Muscle layer of duodenum (tissue), 2 donors: ENCODE results near the gene ACAD10.
"Not testable (repeated sequence)": the region's sequence is repeated elsewhere in the genome, so short reads cannot be mapped to it uniquely, and the experiment has no call there.

Source experiments
- H3K27ac ChIP-seq: one replicate; pipeline ENCODE4 v1.7.0; 2013; ENCODE audit warnings: mild to moderate bottlenecking, low read length
- H3K27me3 ChIP-seq: one replicate; pipeline ENCODE4 v1.7.0; 2013; ENCODE audit warnings: low read depth, mild to moderate bottlenecking, control low read depth, low read length
- H3K36me3 ChIP-seq, 2 donors: one replicate each; pipeline ENCODE4 v1.7.0; 2013; ENCODE audit warnings: low read length in 2 of 2, control low read depth in 1 of 2, mild to moderate bottlenecking in 1 of 2; ENCODE audit not compliant: insufficient read depth in 2 of 2, control insufficient read depth in 1 of 2
- H3K4me1 ChIP-seq, 2 donors: one replicate each; pipeline ENCODE4 v1.7.0; 2013; ENCODE audit warnings: low read length in 2 of 2, mild to moderate bottlenecking in 2 of 2, control low read depth in 1 of 2, moderate library complexity in 1 of 2; ENCODE audit not compliant: insufficient read depth in 2 of 2, control insufficient read depth in 1 of 2
- H3K4me3 ChIP-seq, 2 donors: one replicate each; pipeline ENCODE4 v1.7.0; 2013; ENCODE audit warnings: low read length in 2 of 2, low read depth in 1 of 2, mild to moderate bottlenecking in 1 of 2
- H3K9me3 ChIP-seq, 2 donors: one replicate each; pipeline ENCODE4 v1.7.0; 2013; ENCODE audit warnings: low read length in 2 of 2, control low read depth in 1 of 2, mild to moderate bottlenecking in 1 of 2; ENCODE audit not compliant: control insufficient read depth in 1 of 2
- donor health status: healthy.

The ACAD10 gene

GRCh38 chr12:111730420-111730819 lies 44.6 kb downstream of the ACAD10 start:
- Histone ChIP-seq H3K4me1 (no peaks in the 10 kb centered on the region), H3K27me3 (no peaks in the 10 kb centered on the region), H3K9me3 (no peaks in the 10 kb centered on the region), H3K36me3 (peaks cover 19 to 57% of the 10 kb centered on the region in 2 donors), H3K4me3 (no peak overlapping the region), H3K27ac (no peak overlapping the region)

- no peaks in the 10 kb centered on the region for H3K9me3 ChIP-seq
- no peaks in the 10 kb centered on the region for H3K27me3 ChIP-seq
- H3K36me3 ChIP-seq = peaks cover 25 to 51% of the 10 kb centered on the region in 2 donors
- H3K27ac ChIP-seq = no peak overlapping the region
- H3K4me3 ChIP-seq = no peak overlapping the region
- H3K4me1 ChIP-seq = no peaks in the 10 kb centered on the region
Observed at GRCh38 chr12:111732786-111733185, 46.9 kb downstream of the ACAD10 start.

GRCh38 chr12:111733340-111733915 lies 47.6 kb downstream of the ACAD10 start:
- Histone ChIP-seq H3K27me3 (no peaks in the 10 kb centered on the region), H3K36me3 (peaks cover 25 to 49% of the 10 kb centered on the region in 2 donors), H3K27ac (no peak overlapping the region), H3K4me3 (no peak overlapping the region), H3K9me3 (no peaks in the 10 kb centered on the region), H3K4me1 (no peaks in the 10 kb centered on the region)

- H3K27ac ChIP-seq, H3K9me3 ChIP-seq, H3K27me3 ChIP-seq, H3K4me3 ChIP-seq: not testable (repeated sequence)
- Histone ChIP-seq H3K36me3 (peaks cover 6 to 16% of the 10 kb centered on the region in 2 donors), H3K4me1 (peaks cover 7 to 13% of the 10 kb centered on the region in 2 donors)
Observed at GRCh38 chr12:111739524-111739923, 53.7 kb downstream of the ACAD10 start.

GRCh38 chr12:111741235-111741812 lies 55.5 kb downstream of the ACAD10 start:
- Histone ChIP-seq H3K9me3 (no peaks in the 10 kb centered on the region), H3K4me3 (no peak overlapping the region), H3K4me1 (peaks cover 7 to 13% of the 10 kb centered on the region in 2 donors), H3K27me3 (no peaks in the 10 kb centered on the region), H3K27ac (peak overlapping the region; percentile 43), H3K36me3 (peaks cover 13 to 24% of the 10 kb centered on the region in 2 donors)

- Histone ChIP-seq H3K4me3 (no peak overlapping the region), H3K27me3 (no peaks in the 10 kb centered on the region), H3K36me3 (peaks cover 30 to 39% of the 10 kb centered on the region in 2 donors), H3K4me1 (peaks cover 7 to 18% of the 10 kb centered on the region in 2 donors), H3K27ac (no peak overlapping the region), H3K9me3 (no peaks in the 10 kb centered on the region)
Observed at GRCh38 chr12:111745211-111745610, 59.4 kb downstream of the ACAD10 start.

GRCh38 chr12:111747333-111747732 lies 61.5 kb downstream of the ACAD10 start:
- no peak overlapping the region for H3K27ac ChIP-seq
- no peaks in the 10 kb centered on the region for H3K9me3 ChIP-seq
- peaks cover 0 to 4% of the 10 kb centered on the region in 2 donors for H3K4me1 ChIP-seq
- H3K36me3 ChIP-seq = peaks cover 30 to 47% of the 10 kb centered on the region in 2 donors
- no peaks in the 10 kb centered on the region for H3K27me3 ChIP-seq
- H3K4me3 ChIP-seq = no peak overlapping the region

GRCh38 chr12:111748151-111748672 lies 62.4 kb downstream of the ACAD10 start:
- Histone ChIP-seq H3K4me1 (peaks cover 0 to 4% of the 10 kb centered on the region in 2 donors), H3K9me3 (no peaks in the 10 kb centered on the region), H3K36me3 (peaks cover 30 to 47% of the 10 kb centered on the region in 2 donors), H3K27ac (no peak overlapping the region), H3K27me3 (no peaks in the 10 kb centered on the region), H3K4me3 (no peak overlapping the region)

GRCh38 chr12:111748867-111749266 lies 63.0 kb downstream of the ACAD10 start:
- Histone ChIP-seq H3K27ac (no peak overlapping the region), H3K36me3 (peaks cover 30 to 47% of the 10 kb centered on the region in 2 donors)

GRCh38 chr12:111749391-111749790 lies 63.5 kb downstream of the ACAD10 start:
- Histone ChIP-seq H3K4me3 (no peak overlapping the region), H3K9me3 (no peaks in the 10 kb centered on the region), H3K36me3 (peaks cover 30 to 43% of the 10 kb centered on the region in 2 donors), H3K4me1 (peaks cover 0 to 4% of the 10 kb centered on the region in 2 donors), H3K27me3 (no peaks in the 10 kb centered on the region), H3K27ac (no peak overlapping the region)

More at GRCh38 chr12:111748867-111749266, 63.0 kb downstream of the ACAD10 start:
- H3K4me1 ChIP-seq = peaks cover 0 to 4% of the 10 kb centered on the region in 2 donors
- H3K9me3 ChIP-seq = no peaks in the 10 kb centered on the region
- no peaks in the 10 kb centered on the region for H3K27me3 ChIP-seq
- no peak overlapping the region for H3K4me3 ChIP-seq

- Histone ChIP-seq H3K9me3 (no peaks in the 10 kb centered on the region), H3K27me3 (no peaks in the 10 kb centered on the region), H3K4me1 (peaks cover 0 to 13% of the 10 kb centered on the region in 2 donors), H3K27ac (no peak overlapping the region), H3K36me3 (peaks cover 20 to 41% of the 10 kb centered on the region in 2 donors), H3K4me3 (no peak overlapping the region)
Observed at GRCh38 chr12:111753144-111753881, 67.5 kb downstream of the ACAD10 start.
